HG03432 (cell line): ENCODE results near the gene SHMT2.
A peak's percentile ranks its signal among the peaks of the same experiment; 100 is the strongest.
"Not testable (repeated sequence)": the region's sequence is repeated elsewhere in the genome, so short reads cannot be mapped to it uniquely, and the experiment has no call there.

Experiments used
- ATAC-seq: cut with Tn5 transposase; IDR thresholded peaks from one replicate; pipeline ENCODE4 v1.9.1; 2021; ENCODE audit warnings: mild to moderate bottlenecking, moderate library complexity; ENCODE audit not compliant: unreplicated experiment

Gene SHMT2

DNA sequence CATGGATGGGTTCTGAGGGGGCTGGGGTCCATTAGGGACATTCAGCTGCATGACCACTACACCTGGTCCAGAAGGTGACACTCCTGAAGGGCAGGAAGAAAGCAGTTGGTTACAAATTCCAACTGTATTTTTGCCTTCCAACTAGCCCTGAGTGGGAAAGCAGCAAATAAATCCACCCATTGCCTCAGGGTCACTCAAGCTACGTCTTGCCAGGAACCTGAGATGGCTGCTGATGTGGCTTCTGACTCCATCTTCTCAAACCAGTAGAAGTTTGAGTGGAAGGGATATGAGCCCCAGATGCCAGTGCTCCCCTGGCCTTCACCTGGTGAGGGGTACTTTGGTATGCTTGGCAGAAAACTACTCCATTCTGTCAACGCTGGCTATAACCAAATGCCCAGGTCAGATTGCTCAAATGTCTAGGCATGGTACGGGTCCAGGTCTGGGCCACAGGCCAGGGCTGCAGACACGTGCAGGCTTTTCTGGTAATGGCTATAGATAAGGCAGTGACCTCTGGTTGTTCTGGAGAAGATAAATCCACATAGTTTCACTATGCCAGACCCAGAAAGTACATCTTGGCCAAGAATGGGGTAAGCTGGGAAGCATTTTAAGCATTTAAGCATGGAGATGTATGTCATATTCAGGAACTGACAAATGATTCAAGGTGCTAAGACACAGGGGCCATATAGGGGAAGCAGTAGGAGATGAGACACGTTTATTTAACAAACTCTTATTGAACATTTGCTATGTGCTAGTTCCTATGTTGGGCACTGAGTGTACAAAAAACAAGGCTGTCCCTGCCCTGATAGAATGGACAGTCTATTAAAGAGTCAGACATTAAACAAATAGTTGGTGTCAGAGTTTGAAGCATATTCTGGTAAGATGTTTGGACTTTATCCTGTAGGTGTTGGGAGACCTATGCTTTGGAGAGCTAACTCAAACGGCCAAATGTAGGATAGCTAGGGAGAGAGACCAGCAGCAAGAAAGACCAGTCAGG lies 29.8 kb downstream of the SHMT2 start:
- ATAC-seq: no peak

DNA sequence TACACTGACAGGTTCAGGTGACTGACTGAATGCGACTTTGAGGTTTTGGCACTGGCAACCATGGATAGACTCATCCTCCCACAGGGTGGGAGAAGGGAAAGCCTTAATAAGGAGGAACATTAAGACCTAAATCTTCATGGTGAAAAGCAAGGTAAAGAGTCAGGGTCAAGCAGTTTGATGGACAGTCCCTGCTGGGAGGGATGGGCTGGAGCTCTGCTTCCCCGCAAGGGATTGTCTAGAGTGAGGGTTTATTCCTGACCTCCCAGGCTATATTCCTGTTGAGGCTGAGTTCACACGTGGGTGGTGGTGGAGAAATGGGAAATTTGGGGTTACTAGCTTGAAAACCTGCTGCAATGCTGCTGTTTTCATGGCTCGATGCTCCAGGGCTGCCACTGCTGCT lies 30.9 kb downstream of the SHMT2 start:
- no peak for ATAC-seq

DNA sequence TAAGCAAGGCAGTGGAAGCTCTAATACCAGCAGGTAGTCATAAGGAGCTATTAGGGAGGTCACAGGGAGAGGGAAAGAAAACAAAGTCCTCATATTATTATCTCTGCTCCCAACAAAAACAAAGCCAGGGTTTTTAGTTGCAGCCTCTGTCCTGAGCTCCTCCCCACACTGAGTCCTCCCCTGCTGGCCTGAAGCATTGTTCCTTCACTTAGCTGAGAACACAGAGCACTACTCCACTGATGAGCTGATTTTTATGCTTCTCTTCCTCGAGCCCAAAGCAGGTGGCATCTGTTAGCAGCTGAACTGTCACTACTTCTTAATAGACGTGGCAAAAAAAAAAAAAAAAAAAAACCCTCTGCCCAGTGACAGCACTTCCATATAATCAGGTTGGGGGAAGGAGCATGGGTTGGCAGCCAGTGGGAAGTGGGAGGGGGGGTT lies 31.9 kb downstream of the SHMT2 start:
- no peak for ATAC-seq

DNA sequence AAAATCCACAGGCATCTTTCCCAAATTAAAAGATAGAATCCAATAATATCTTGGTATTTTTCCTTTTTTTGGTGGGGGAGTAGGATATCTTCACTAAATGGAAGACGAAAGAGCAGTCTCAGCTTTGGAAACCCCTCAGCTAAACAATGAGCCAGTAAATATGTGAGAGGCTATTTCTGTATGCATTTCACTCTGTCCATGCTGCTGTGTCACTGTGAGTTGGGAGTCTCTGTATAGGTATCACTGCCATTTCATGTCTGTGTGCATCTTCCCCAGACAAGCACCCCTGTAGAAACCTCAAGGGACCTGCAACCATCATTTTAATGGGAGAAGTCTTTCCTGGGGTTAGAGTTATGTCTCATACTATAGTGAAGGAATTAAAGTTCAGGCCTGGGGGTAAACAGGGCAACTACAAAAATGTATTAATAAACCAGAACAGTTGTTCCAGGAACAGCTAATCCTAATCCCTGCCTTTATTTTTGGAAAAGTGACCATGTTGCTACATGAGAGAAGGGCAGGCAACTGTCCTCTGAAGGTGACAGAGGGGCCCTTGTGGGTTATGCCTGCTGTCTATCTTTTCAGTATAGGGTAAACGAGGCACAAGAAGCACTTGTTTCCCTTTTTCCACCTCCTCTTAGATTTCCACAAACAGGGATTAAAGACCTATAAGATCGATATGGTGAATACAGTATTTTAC lies 32.8 kb downstream of the SHMT2 start:
- no peak for ATAC-seq

DNA sequence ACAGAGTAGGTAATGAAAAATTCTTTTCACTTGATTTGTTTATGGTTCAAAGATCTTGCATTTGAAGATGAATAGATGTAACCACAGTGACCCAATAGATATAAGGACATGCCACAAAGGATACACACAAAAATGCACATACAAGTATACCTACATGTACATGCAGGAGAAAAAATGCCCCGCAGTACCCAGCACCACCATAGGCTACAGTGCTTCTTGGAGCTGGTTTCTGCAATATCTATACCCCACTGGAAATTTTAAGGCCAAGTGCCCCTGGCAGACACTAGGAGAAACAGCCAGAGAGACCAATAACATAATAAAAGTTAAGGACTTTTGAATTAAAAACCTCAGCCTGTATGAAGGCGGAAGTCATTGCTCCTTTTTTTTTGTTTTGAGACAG lies 33.6 kb downstream of the SHMT2 start:
- no peak for ATAC-seq

DNA sequence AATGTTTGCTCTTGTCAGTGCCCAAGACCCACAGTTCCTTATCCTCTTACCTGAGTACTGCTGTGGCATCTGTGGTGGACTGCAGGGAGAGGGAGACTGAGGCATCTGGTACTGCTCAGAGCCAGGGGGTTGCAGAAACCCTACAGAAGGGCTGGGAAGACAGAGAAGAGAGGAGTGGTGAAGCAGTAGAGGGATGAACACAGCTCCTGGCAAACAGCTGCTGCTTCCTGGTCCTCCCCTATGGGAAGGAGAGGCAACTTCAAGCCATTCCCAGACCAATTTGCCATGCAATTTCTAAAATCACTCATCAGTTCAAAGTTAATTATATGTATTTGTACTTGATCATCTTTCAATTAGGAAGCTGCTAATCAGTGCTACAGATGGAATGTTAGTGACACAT lies 37.2 kb downstream of the SHMT2 start:
- no peak for ATAC-seq

DNA sequence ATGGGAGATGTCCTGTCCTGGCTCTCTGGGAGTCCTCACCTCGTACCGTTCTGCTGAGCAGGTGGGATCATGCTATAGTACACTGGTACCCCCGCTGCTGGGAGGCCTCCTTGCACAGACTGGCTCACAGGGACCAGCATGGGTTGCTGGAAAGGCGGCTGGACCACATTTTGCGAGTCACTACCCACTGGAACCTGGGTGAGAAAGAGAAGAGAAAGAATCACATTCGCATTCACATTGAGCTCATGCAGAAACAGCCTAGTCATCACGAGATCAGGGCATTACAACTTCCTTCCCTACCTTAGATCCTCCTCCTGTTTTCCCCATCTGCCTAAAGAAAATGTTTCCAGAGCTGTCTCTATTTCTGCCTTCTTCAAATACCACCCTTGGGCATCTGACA lies 38.8 kb downstream of the SHMT2 start:
- no peak for ATAC-seq

DNA sequence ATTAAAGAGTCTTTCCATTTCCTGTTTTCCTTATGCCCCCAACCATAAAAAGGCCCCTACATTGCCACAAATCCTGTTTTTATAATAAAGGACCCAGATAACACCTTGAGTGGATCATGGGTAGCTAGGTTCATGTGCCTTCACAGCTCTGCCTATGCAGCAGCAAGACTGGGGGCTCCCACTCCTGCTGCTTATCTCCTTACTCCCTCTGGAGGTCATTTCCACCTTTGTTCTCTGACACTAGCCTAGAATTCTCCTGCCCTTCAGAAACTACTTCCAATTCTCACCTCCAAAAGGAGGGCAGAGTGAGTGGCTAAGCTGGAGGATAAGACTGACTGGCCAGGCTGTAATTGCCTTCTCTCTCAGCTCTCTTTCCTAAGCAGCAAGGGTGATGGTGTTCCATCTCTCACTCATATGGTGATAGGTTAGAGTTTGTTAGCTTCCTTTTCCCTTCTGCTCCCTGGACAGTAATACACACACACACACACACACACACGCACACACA lies 41.5 kb downstream of the SHMT2 start:
- no peak for ATAC-seq

DNA sequence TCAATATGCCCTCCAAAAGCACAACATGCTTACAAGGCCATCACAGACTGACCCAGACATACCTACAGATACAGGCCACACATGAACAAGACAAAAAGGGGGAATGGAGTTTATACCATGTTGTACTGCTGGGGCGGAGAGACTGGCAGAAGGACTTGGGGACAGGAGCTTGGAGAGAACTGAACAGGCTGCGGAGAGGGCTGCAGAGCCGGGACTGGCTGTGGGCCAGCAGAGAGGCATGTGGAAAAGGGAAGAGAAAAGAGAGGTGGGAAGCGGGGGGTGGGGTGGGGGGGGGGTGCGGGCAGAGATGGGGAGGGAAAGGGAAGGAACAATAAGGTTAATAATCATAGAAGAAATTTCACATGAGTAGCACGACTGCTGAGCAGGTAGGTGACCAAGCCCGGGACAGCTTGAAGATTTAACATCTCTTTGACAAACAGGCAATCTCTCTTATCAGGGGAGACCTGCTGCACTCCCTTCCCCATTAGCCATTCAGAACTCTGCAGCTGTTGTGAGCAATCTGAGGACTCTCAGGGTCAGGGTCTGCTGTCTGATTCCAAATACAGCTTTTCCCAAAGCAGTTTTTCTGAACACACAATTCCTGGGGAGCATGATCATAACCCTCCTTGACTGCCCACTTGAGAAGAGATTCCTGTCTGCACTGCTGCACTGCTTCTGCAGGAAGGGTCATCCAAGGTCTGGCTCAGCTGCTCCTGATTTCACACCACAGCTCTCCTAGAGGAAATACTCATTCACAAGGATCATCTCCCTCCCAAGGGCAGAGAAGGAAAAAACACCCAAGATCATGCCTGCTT lies 43.0 kb downstream of the SHMT2 start:
- ATAC-seq: no peak

DNA sequence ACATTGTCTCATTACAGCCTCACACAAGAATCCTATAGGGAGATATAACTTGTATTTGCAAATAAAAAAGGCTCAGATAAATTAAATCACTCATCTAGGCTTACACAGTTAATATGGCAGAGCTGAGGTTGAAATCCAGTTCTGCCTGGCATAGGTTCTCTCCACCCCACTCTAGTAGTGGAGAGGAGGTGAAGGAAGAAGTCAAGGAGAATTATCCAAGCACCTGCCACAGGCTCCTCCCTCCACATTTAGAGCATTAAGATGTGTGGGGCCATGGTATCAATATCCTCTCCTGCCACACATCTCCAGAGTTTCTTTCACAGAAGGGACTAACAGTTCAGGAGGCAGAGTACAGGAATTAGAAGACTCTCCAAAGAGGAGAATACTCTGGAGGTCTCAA lies 44.0 kb downstream of the SHMT2 start:
- ATAC-seq: no peak

DNA sequence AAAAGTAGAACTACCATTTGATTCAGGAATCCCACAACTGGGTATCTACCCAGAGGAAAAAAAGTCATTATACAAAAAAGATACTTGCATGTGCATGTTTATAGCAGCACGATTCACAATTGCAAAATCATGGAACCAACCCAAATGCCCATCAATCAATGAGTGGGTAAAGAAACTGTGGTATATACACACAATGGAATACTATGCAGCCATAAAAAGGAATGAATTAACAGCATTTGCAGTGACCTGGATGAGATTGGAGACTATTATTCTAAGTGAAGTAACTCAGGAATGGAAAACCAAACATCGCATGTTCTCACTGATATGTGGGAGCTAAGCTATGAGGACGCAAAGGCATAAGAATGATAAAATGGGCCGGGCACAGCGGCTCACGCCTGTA lies 46.7 kb downstream of the SHMT2 start:
- not testable (repeated sequence) for ATAC-seq

DNA sequence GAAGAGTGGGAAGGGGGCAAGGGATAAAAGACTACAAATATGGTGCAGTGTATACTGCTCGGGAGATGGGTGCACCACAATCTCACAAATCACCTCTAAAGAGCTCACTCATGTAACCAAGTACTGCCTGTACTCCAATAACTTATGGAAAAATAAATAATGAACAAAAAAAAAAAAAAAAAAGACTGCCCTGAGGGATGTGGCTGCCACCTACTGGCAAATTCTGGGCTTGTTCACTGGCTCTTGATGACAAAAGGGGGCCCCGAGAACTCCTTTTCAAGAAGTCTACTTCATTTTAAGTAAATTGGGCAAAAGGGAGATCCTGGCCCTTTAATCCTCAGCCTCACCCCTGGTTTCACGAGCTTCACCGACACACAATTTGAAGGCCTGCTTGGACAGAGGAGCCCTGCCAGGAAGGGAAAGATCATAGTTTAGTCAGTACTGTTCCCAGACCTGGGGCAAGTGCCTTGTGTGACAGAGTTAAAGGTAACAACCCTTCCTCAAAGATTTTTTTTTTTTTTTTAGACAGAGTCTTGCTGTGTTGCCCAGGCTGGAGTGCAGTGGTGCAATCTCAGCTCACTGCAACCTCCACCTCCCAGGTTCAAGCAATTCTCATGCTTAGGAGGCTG lies 47.5 kb downstream of the SHMT2 start:
- ATAC-seq: no peak

DNA sequence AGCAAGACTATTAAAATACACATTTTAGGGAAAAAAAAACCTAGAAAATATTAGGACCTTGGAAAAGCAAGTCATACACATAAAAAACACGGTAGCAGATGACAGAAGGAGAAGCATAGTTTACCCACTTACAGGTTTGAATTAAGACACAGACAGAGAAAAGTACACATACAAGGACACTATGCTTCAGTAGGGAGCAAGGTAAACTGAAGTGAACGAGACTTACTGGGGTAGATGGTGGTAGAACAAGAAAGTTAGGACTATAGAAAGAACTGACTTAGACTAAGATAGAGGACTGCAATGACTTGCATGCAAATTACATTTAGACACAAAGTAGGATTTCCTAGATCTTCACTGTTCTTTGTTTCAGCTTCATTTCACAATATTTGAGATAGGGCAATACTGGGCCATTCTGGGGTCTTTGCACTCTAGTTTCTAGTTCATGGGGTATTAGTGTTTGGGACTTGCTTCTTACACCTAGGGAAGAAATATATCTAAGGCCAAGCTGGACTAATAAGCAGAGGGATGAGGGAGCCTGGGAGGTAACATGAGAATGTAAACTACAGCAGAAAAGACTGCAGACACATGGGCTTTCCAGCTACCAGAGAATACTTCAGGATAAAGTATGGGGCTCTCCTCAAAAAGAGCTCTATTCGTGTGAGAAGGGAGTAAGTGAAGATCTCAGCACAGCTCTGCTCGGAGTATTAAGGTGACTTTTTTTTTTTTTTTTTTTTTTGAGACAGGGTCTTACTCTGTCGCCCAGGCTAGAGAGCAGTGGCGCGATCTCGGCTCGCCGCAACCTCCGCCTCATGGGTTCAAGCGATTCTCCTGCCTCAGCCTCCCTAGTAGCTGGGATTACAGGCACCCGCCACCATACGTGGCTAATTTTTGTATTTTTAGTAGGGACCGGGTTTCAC lies 49.2 kb downstream of the SHMT2 start:
- ATAC-seq: no peak

DNA sequence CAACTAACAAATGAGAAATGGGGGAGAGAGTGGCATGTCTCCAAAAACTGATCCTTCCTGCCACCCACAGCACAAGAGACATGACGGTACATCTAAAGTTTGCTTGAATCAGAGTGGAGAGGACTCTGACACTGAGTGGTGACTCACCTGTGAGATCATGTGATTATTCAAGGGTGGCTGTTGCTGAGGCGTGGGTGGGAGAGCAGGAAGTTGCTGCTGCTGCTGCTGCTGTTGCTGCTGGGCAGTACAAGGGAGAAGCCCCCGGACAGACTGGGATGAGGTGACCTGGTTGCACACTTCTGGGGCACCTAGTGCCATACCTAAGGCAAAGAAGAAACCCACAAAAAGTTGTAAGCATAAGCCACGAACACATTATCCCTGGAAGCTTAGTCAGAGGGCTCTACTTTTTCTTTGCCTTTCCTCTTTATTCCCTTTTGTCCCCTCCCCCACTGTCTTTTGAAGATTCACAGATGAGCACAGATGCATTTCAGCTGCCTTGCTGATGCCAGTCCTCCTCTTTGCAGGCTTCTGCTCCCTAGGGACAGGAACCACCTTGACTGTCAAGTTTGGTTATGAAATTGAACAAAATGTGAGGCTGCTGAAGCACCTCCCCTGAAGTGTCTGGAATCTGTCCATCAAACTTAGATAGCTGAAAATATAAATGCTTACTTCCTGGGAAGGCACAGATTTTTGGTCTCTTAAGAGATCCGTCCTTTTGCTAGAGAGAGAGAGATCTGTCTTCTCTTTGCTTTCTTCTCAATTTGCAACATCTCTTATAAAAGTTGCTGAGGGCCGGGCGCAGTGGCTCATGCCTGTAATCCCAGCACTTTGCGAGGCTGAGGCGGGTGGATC lies 50.9 kb downstream of the SHMT2 start:
- ATAC-seq: peak; percentile 97

DNA sequence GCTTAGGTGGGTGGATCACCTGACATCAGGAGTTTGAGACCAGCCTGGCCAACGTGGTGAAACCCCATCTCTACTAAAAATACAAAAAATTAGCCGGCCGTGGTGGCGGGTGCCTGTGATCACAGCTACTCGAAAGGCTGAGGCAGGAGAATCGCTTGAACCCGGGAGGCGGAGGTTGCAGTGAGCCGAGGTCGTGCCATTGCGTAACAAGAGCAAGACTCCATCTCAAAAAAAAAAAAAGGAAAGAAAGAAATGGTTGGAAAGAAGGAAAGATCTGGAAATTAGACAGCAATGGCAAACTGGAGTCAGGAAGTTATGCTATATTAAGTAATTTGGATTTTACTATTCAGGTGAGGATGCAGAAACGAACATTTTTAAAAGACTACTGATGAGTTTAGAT lies 52.6 kb downstream of the SHMT2 start:
- ATAC-seq: not testable (repeated sequence)
